K562 (cell line): ENCODE data around the gene EIF2S2. TPM values are rescaled to one million over a fixed set of nuclear protein-coding genes. Genes with fewer than 3 reads are reported as not detected.
"Not testable (repeated sequence)": the region's sequence is repeated elsewhere in the genome, so short reads cannot be mapped to it uniquely, and the experiment has no call there.

Source experiments
- ATAC-seq: fragments of 200-7000 bp; cut with Tn5 transposase; 3 replicates; pipeline ENCODE4 v1.9.1; 2020; ENCODE audit warnings: moderate library complexity
- BruUV-seq: library from RNA; stranded (reverse); fragments of 400-500 nt; replicated peaks from 2 replicates; lab custom pipeline; 2021; lab: Mats Ljungman, UMichigan
- CTCF ChIA-PET: fragments of 300-600 bp; formaldehyde crosslinking; extraction: SDS; loops from one replicate; lab custom pipeline; 2021; ENCODE audit warnings: low intra/inter-chr PET ratio; lab: Yijun Ruan, JAX
- POLR2A ChIA-PET: fragments of 300-600, 350-650 bp; sonication (Branson Sonifier 250); formaldehyde crosslinking; extraction: SDS; loops from one replicate; lab custom pipeline; 2021; ENCODE audit warnings: antibody characterized with exemption, inconsistent platforms; lab: Yijun Ruan, JAX
- DNase-seq, 4 experiments: peaks; one replicate each; pipeline versions ENCODE4 v3.0.0 to v3.0.0-alpha.2; 2011 to 2018; ENCODE audit warnings: low spot score in 3 of 4, mixed read lengths in 3 of 4; ENCODE audit errors: extremely low read depth in 1 of 4
- FAIRE-seq: peaks from 2 replicates; lab custom pipeline; 2011; peaks lifted over from hg19 to GRCh38; lab: Jason Lieb, UNC
- H2AFZ ChIP-seq: 2 replicates; pipeline ENCODE4 v1.6.0; 2011; ENCODE audit warnings: low read depth, low read length, control low read depth, inconsistent platforms
- H3K27ac ChIP-seq: fragments of 200-600 bp; 3 replicates; pipeline ENCODE4 v1.8.0; 2011; ENCODE audit warnings: low read depth, mild to moderate bottlenecking, control low read depth, inconsistent platforms, low read length, moderate library complexity, mixed read lengths; ENCODE audit errors: extremely low read depth
- H3K27me3 ChIP-seq, 2 experiments: fragments of 300-600 bp in 1 of 2; 2 replicates in 1 of 2; 3 replicates in 1 of 2; pipeline versions ENCODE4 v1.6.0 to v1.8.0; 2011; ENCODE audit warnings: inconsistent platforms in 2 of 2, low read length in 2 of 2, mild to moderate bottlenecking in 1 of 2, mixed read lengths in 1 of 2, moderate library complexity in 1 of 2; ENCODE audit not compliant: control insufficient read depth in 2 of 2, insufficient read depth in 2 of 2
- H3K36me3 ChIP-seq: fragments of 300-600 bp; 3 replicates; pipeline ENCODE4 v1.8.0; 2011; ENCODE audit warnings: mild to moderate bottlenecking, low read length, inconsistent platforms; ENCODE audit not compliant: control insufficient read depth, insufficient read depth
- H3K4me1 ChIP-seq, 2 experiments: fragments of 200-600 bp in 1 of 2; replicated peaks in 1 of 2; 2 replicates in 1 of 2; 3 replicates in 1 of 2; pipeline versions ENCODE4 v1.5.1 to v1.8.0; 2011; ENCODE audit warnings: inconsistent platforms in 2 of 2, low read length in 2 of 2, mild to moderate bottlenecking in 1 of 2, mixed read lengths in 1 of 2, moderate library complexity in 1 of 2; ENCODE audit not compliant: control insufficient read depth in 2 of 2, insufficient read depth in 2 of 2
- H3K4me2 ChIP-seq: 2 replicates; pipeline ENCODE4 v1.6.1; 2011; ENCODE audit warnings: low read length, control low read depth, inconsistent platforms, mixed read lengths; ENCODE audit not compliant: insufficient read depth
- H3K4me3 ChIP-seq: fragments of 200-600 bp; sonication (generic), shearing (Covaris generic); 2 replicates; pipeline ENCODE4 v1.5.1; 2016; ENCODE audit warnings: control low read depth, inconsistent platforms
- H3K79me2 ChIP-seq: fragments of 200-600 bp; 3 replicates; pipeline ENCODE4 v1.8.0; 2011; ENCODE audit warnings: low read length, inconsistent platforms; ENCODE audit not compliant: control insufficient read depth, insufficient read depth
- H3K9ac ChIP-seq, 2 experiments: 2 replicates each; pipeline versions ENCODE4 v1.6.0 to v1.6.1; 2011; ENCODE audit warnings: low read depth in 2 of 2, low read length in 2 of 2, control low read depth in 1 of 2, inconsistent platforms in 1 of 2, mild to moderate bottlenecking in 1 of 2, mixed read lengths in 1 of 2; ENCODE audit not compliant: insufficient read depth in 1 of 2
- H3K9me1 ChIP-seq: one replicate; pipeline ENCODE4 v1.6.0; 2011; ENCODE audit warnings: inconsistent platforms, mild to moderate bottlenecking, low read length, moderate library complexity; ENCODE audit not compliant: control insufficient read depth, insufficient read depth
- H3K9me3 ChIP-seq: replicated peaks from 2 replicates; pipeline ENCODE4 v1.5.1; 2011; ENCODE audit warnings: low read depth, low read length, inconsistent platforms; ENCODE audit not compliant: control insufficient read depth, insufficient read depth
- H4K20me1 ChIP-seq: replicated peaks from 2 replicates; pipeline ENCODE4 v1.6.1; 2011; ENCODE audit warnings: low read length, inconsistent platforms, mixed read lengths; ENCODE audit not compliant: control insufficient read depth, insufficient read depth
- ASH1L ChIP-seq: fragments of 450-650 bp; IDR thresholded peaks from 2 replicates; pipeline ENCODE4 v1.6.1; 2018; ENCODE audit warnings: borderline replicate concordance, mild to moderate bottlenecking, low read depth; ENCODE audit not compliant: partially characterized antibody
- C11orf30 ChIP-seq: fragments of 450-650 bp; IDR thresholded peaks from 2 replicates; pipeline ENCODE4 v1.6.1; 2016; ENCODE audit warnings: low read depth, mild to moderate bottlenecking
- CBX2 ChIP-seq: fragments of 200-600 bp; sonication (generic); IDR thresholded peaks from one replicate; pipeline ENCODE4 v1.6.1; 2012; ENCODE audit warnings: mild to moderate bottlenecking, low read length, inconsistent platforms; ENCODE audit not compliant: insufficient read depth, poor library complexity, severe bottlenecking
- FOSL1 ChIP-seq: fragments of 200-800 bp; sonication (Bioruptor generic); conservative IDR thresholded peaks from 2 replicates; pipeline ENCODE4 v1.6.1; 2016; ENCODE audit warnings: missing genetic modification characterization, missing compliant biosample characterization
- FUS ChIP-seq: fragments of 200-400 bp; formaldehyde crosslinking; optimal IDR thresholded peaks from 2 replicates; pipeline ENCODE3; 2017; ENCODE audit warnings: low read depth, low read length
- KLF16 ChIP-seq: IDR thresholded peaks from 2 replicates; pipeline ENCODE4 v1.6.1; 2016; ENCODE audit warnings: antibody characterized with exemption
- MCM2 ChIP-seq: fragments of 450-650 bp; IDR thresholded peaks from 2 replicates; pipeline ENCODE4 v1.6.1; 2017; ENCODE audit warnings: low read depth, mild to moderate bottlenecking
- MNT ChIP-seq, 2 experiments: fragments of 450-650 bp; conservative IDR thresholded peaks; 2 replicates each; pipeline ENCODE4 v1.6.1; 2017; ENCODE audit warnings: mild to moderate bottlenecking in 2 of 2, moderate library complexity in 2 of 2
- NFYB ChIP-seq: IDR thresholded peaks from 2 replicates; pipeline ENCODE4 v1.6.1; 2011; ENCODE audit warnings: mild to moderate bottlenecking, moderate library complexity; ENCODE audit not compliant: insufficient read length; ENCODE audit errors: extremely low read depth
- SP2 ChIP-seq: IDR thresholded peaks from 2 replicates; pipeline ENCODE4 v1.6.1; 2011; ENCODE audit warnings: mild to moderate bottlenecking, low read depth, low read length, moderate library complexity; ENCODE audit not compliant: poor library complexity, severe bottlenecking; ENCODE audit errors: extremely low read depth
- XRCC3 ChIP-seq: fragments of 450-650 bp; IDR thresholded peaks from 2 replicates; pipeline ENCODE4 v1.6.1; 2017; ENCODE audit warnings: mild to moderate bottlenecking, moderate library complexity
- ZFX ChIP-seq: sonication (generic); formaldehyde crosslinking; IDR thresholded peaks from 2 replicates; pipeline ENCODE4 v1.8.0; 2022; ENCODE audit warnings: mild to moderate bottlenecking, missing genetic modification reagents, moderate library complexity
- ZNF133 ChIP-seq: fragments of 250-450 bp; sonication (Bioruptor Pico); IDR thresholded peaks from 2 replicates; pipeline ENCODE4 v1.4.0; 2020; ENCODE audit warnings: mild to moderate bottlenecking
- ZNF24 ChIP-seq: fragments of 450-650 bp; IDR thresholded peaks from 2 replicates; pipeline ENCODE4 v1.6.1; 2016
- ZNF316 ChIP-seq: fragments of 450-650 bp; IDR thresholded peaks from 2 replicates; pipeline ENCODE4 v1.6.1; 2016
- ZNF347 ChIP-seq: fragments of 450-650 bp; formaldehyde crosslinking; IDR thresholded peaks from 2 replicates; pipeline ENCODE4 v1.4.0; 2020; ENCODE audit warnings: low read depth, mild to moderate bottlenecking, moderate library complexity
- WGBS: fragments of 100-300 bp; shearing (Covaris generic); methylation state at CpG from one replicate; pipeline ENCODE4 v1.1.6; 2016; ENCODE audit warnings: low coverage, mixed read lengths; ENCODE audit not compliant: insufficient coverage; ENCODE audit errors: missing lambda C conversion rate; 5-methylcytosine and 5-hydroxymethylcytosine counted together
- in situ Hi-C: fragments of 300-500 bp; cut with MboI; formaldehyde crosslinking; loops from 4 replicates; pipeline ENCODE4 v1.15.0; 2018; ENCODE audit warnings: inconsistent platforms, mixed read lengths
- intact Hi-C: fragments of 100-400 bp; cut with micrococcal nuclease; formaldehyde crosslinking; loops from 2 replicates; pipeline ENCODE4 v1.14.2; 2022
- polyA plus RNA-seq, 8 experiments: library from polyadenylated mRNA; depleted of rRNA in 4 of 8; stranded (reverse) in 5 of 8; unstranded in 3 of 8; fragments of >200 nt; fragmentation: Nextera tagmentation in 2 of 8; fragmentation: Illumina TruSeq in 1 of 8; extraction: Ambion mirVana in 2 of 8; extraction: Trizol in 1 of 8; gene quantifications; 2 replicates each; pipeline versions ENCODE4 v1.2.1 to v1.2.3, GENCODE V29; 2011 to 2014; ENCODE audit warnings: inconsistent platforms in 1 of 8, missing spikeins in 1 of 8
- total RNA-seq, 7 experiments: library from RNA; depleted of rRNA in 6 of 7; stranded (reverse); fragments of >200 nt in 6 of 7; fragmentation: Illumina TruSeq in 2 of 7; extraction: Trizol in 2 of 7; gene quantifications; 2 replicates each; pipeline versions ENCODE4 v1.2.1 to v1.2.3, GENCODE V29; 2011 to 2021; ENCODE audit warnings: low replicate concordance in 1 of 7

Gene EIF2S2
- total and polyA plus RNA-seq, 9 of the 15 experiments (the other 6 are each of a cell fraction or from before 2014, with no cell fraction given) = 79.7 to 220 (median 154) TPM

DNA sequence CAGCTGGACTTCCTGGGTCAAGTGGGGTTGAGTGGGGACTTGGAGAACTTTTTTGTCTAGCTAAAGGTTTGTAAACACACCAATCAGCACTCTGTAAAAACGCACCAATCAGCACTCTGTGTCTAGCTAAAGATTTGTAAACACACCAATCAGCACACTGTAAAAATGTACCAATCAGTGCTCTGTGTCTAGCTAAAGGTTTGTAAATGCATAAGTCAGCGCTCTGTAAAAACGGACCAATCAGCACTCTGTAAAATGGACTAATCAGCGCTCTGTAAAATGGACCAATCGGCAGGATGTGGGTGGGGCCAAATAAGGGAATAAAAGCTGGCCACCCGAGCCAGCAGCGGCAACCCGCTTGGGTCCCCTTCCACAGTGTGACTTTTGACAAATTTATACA lies 40.0 kb upstream of the EIF2S2 start:
- H3K27me3 ChIP-seq, H3K36me3 ChIP-seq, H3K9me1 ChIP-seq, CTCF ChIA-PET, H4K20me1 ChIP-seq, BruUV-seq, FAIRE-seq, H3K4me3 ChIP-seq, H2AFZ ChIP-seq, H3K9ac ChIP-seq, DNase-seq, H3K4me2 ChIP-seq, H3K79me2 ChIP-seq, H3K9me3 ChIP-seq, H3K27ac ChIP-seq, in situ Hi-C loops, H3K4me1 ChIP-seq, intact Hi-C loops, ATAC-seq: not testable (repeated sequence)
- POLR2A ChIA-PET = interaction anchor here (0.6 kb wide), 1 partner anchor 601 kb away, joined by 3 read pairs; no protein-coding TSS in a partner anchor
- 60% methylated on average over 8 of the region's 8 CpGs for WGBS
- TF ChIP-seq ASH1L (peak; percentile 30), ZNF316 (peak; percentile 68), NFYB (peak; percentile 54), C11orf30 (peak; percentile 20; the same call in 1 of the 2 replicates)

GRCh38 chr20:34150306-34151000 lies 38.4 kb upstream of the EIF2S2 start:
- 32% methylated on average over 9 of the region's 9 CpGs for WGBS
- Histone ChIP-seq H3K36me3 (no peaks in the 10 kb centered on the region), H3K9ac (no peak overlapping the region), H3K4me3 (no peak overlapping the region), H3K79me2 (no peaks in the 10 kb centered on the region), H3K9me3 (no peaks in the 10 kb centered on the region), H3K4me2 (no peak overlapping the region), H4K20me1 (no peaks in the 10 kb centered on the region), H2AFZ (peak overlapping the region; percentile 0; the same call in 1 of the 2 replicates), H3K9me1 (no peaks in the 10 kb centered on the region), H3K27me3 (no peaks in the 10 kb centered on the region), H3K27ac (no peak overlapping the region), H3K4me1 (peaks cover 0 to 2% of the 10 kb centered on the region in 2 experiments; a peak in 2 of 5 replicates)
- CTCF ChIA-PET = no interaction called here
- BruUV-seq = no TSS peak
- ATAC-seq (no peak), DNase-seq (no peak), FAIRE-seq (no peak)
- in situ Hi-C loops = no loop called here
- intact Hi-C loops = no loop called here
- POLR2A ChIA-PET = interaction anchor here (0.6 kb wide), 1 partner anchor 17 kb away, joined by 4 read pairs; no protein-coding TSS in a partner anchor
- no peak for TF ChIP-seq MNT (conservative IDR thresholded peaks at IDR 0.05)
- TF ChIP-seq SP2 = no peak
- TF ChIP-seq FOSL1 = no peak
- no peak for TF ChIP-seq MCM2
- TF ChIP-seq FUS = no peak
- TF ChIP-seq ZNF133 (CRISPR knock-in tag) = no peak
- no peak for TF ChIP-seq CBX2
- no peak for TF ChIP-seq ZFX (CRISPR knock-in tag)
- TF ChIP-seq ZNF347 (CRISPR knock-in tag) = no peak
- no peak for TF ChIP-seq XRCC3
- TF ChIP-seq KLF16 = no peak
- TF ChIP-seq ZNF24 = no peak
